Coronary artery (tissue), 2 donors: ENCODE data around the gene PCGF3.
A peak's percentile ranks its signal among the peaks of the same experiment; 100 is the strongest.

Source experiments
- DNase-seq: peaks from one replicate; pipeline ENCODE4 v3.0.0-alpha.2; 2017; ENCODE audit warnings: low spot score
- H3K27ac ChIP-seq, 2 donors: fragments of 200-600 bp; sonication (generic); one replicate each; pipeline ENCODE4 v1.5.1; 2016 to 2019
- H3K4me3 ChIP-seq: fragments of 200-600 bp; sonication (generic); 2 replicates; pipeline ENCODE4 v1.5.1; 2016; ENCODE audit warnings: mild to moderate bottlenecking, moderate library complexity
- CTCF ChIP-seq: fragments of 200-600 bp; sonication (generic); IDR thresholded peaks from one replicate; pipeline ENCODE4 v1.5.1; 2019; ENCODE audit warnings: antibody characterized with exemption

Gene PCGF3

GRCh38 chr4:671769-672168 lies 33.9 kb upstream of the PCGF3 start:
- DNase-seq, result no peak
- H3K4me3 ChIP-seq, result no peak overlapping the region
- H3K27ac ChIP-seq, result no peak overlapping the region
- no peak for TF ChIP-seq CTCF

- no peak for DNase-seq
- peak overlapping the region; percentile 87 to 99 for H3K27ac ChIP-seq
- peak overlapping the region; percentile 100 for H3K4me3 ChIP-seq
- TF ChIP-seq CTCF, result no peak
Observed at GRCh38 chr4:673349-674091, 32.1 kb upstream of the PCGF3 start.

GRCh38 chr4:674172-675035 lies 31.2 kb upstream of the PCGF3 start, which contains the start of the genes ATP5ME and MYL5:
ATP5ME (minus strand) TSS chr4:674276; CDS start chr4:674247, 29 bp downstream.
MYL5 (plus strand) TSS chr4:674542; CDS start chr4:678027, 3,485 bp downstream.
- peak; percentile 97 for DNase-seq
- peak within 1 kb of the TSS; percentile 100 for H3K4me3 ChIP-seq
- TF ChIP-seq CTCF, result peak; percentile 90
- peak within 1 kb of the TSS; percentile 87 to 99 for H3K27ac ChIP-seq

- peak overlapping the region; percentile 100 for H3K4me3 ChIP-seq
- peak overlapping the region; percentile 87 to 99 for H3K27ac ChIP-seq
- no peak for DNase-seq
- no peak for TF ChIP-seq CTCF
Observed at GRCh38 chr4:675036-675882, 30.4 kb upstream of the PCGF3 start.

GRCh38 chr4:675980-676870 lies 29.4 kb upstream of the PCGF3 start:
- TF ChIP-seq CTCF, result no peak
- Histone ChIP-seq H3K4me3 (no peak overlapping the region), H3K27ac (no peak overlapping the region)
- no peak for DNase-seq

GRCh38 chr4:676871-677235 lies 28.8 kb upstream of the PCGF3 start:
- no peak for TF ChIP-seq CTCF
- Histone ChIP-seq H3K4me3 (no peak overlapping the region), H3K27ac (no peak overlapping the region)
- DNase-seq, result no peak
